Bone marrow (tissue), 2 donors: ENCODE measurements around the gene MGME1.

Experiments
- DNase-seq, 2 donors: peaks; one replicate each; lab custom pipeline; 2025; lab: John Stamatoyannopoulos, UW

Gene MGME1, protein sequence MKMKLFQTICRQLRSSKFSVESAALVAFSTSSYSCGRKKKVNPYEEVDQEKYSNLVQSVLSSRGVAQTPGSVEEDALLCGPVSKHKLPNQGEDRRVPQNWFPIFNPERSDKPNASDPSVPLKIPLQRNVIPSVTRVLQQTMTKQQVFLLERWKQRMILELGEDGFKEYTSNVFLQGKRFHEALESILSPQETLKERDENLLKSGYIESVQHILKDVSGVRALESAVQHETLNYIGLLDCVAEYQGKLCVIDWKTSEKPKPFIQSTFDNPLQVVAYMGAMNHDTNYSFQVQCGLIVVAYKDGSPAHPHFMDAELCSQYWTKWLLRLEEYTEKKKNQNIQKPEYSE

DNA sequence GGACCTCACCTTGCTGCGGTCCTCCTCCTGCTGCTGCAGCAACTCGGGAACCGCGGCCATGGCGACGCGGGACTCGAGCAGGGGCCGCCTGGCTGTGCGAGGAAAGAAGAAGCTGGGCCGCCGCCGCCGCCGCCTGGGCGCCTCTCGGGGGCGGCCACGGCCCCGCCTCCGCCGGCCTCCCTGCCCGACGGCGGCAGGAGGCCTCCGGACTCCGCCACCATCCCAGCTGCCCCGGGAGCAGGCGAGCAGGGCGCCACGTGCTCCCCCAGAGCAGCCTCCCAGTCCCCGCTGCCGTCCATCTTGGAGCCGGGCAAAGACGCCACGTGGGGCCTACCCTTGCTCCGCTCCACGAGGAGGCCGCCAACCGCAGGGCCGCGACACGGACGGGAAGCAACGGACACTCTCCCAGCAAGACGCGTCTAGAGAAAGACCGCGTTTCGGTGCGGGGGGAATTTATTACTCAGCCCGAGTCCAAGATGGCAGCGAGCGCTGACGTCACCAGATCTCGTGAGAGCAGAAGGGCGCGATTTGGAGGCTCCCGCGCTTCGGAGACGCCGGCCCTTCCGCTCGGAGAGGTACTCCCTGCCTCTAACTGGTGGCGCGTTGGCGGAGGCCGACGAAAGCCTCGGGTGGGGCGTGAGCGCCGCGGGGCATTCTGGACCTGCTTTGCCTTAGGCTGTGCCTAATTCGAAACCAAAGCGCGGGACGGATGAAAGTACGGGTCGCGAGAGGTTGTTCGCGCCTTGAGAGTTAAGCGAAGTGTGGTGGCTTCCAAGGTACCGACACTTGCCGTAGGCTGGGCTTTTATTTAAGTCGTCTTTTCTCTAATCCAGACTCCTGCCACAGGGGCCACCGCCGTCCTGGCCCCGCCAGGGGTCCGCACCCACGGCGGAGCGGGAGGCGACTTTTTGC is at the start of gene MGME1, which contains the start of gene SNX5:
MGME1 (plus strand) TSS at position 653 of the 912 bp plus-strand sequence. CDS start 842 bp downstream, outside the sequence.
SNX5 (minus strand) TSS at position 429 of the 912 bp plus-strand sequence; CDS start at position 60, 369 bp downstream.
- peak; percentile 98 for DNase-seq

DNA sequence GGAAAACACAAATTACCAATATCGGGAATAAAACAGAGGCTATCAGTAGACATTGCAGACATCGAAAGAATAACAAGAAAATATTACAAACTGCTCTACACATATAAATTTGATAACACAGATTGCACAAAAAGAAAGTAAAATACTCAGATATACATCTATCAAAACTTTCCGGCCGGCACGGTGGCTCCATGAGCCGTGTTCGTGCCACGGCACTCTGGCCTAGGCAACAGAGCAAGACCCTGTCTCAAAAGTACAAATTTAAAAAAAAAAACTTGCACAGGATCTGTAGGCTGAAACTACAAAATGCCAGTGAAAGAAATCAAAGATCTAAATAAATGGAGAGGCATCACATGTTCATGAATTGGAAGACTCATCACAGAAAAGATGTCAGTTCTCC is 49.7 kb upstream of the MGME1 start:
- no peak for DNase-seq

DNA sequence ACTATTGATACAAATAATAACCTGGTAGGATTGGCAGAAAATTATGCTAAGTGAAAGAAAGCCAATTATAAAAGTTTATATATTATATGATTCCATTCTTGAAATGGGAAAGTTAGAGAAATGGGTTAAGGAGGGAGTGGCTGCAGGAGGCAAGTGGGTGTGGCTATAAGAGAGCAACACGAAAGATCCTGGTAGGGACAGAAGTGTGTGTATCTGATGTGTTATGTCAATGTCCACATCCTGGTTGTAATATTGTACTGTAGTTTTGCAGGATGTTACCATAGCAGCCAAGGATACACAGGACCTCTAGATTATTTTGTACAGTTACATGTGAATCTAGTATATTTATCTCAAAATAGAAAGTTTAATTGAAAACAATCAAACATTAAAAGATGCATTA is 47.0 kb upstream of the MGME1 start:
- no peak for DNase-seq

DNA sequence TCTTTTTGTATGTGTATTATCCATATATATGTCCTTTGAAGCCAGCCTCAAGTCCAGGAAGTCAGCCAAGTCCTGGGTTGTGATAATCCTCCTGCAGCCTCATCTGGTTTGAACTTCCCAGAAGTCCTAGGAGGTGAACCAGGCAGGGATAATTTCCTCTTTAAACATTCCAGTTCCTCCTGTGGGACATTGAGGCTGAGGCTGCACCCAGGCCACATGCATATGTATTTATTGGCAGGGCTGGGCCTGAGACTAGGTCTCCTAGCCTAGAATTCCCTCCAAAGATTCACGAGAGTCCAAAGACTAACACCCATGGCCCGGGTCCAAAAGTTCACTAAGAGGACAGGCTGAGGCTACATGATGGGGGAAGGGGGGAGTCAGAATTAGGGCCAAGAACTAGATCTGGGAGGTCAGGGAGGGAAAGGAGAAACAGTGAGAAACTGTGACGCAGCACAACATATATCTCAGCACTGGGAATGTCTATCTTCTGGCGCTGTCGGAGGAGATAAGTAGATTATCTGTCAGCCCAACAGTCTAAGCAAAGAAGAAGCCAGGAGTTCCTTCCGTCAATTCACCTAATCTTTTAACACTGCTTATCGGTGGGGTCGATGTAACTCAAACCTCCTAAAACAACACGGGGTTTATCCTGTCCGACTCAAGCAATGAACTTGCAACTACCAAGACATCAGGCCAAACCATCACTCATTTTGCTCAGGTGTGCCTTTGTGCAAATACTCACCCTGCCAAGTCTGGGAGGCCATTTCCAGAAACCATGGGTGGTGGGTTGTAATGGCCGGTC is 43.5 kb upstream of the MGME1 start:
- no peak for DNase-seq

DNA sequence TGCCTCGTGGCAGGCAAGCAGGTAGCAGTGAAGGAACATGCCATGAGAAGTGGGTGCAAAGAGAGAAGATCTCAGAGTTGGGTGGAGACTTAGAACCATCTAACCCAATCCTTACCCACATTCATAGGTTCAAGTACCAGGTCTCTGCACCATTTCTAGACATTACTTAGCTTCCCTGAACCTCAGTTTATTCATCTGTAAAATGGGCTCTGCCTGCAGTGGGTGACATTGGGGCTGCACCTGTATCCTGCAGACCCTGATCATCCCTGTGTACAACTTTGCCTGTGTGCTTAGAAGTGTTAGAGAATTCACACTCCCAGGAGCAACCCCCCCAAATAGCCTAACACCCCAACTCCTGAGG is 42.9 kb upstream of the MGME1 start:
- DNase-seq, result no peak

DNA sequence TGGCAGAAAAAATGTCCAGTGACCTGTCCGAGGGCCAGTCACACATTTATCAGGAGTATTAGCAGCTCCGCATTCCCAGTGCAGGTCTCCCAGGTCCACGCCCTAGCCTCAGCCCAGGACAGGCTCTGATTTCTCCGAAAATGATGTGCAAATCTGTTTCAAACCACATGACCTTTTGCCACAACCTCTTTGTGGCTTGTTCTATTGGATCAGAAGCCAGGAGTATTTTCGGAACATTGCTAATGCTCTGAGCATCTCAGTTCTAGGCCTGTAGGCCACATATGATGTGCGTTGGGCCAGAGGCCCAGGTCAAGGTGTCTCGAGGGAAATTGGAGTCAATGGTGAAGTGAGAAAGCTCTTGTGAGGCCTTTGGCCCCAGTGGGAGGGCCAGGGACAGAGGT is 40.6 kb upstream of the MGME1 start:
- DNase-seq, result no peak

DNA sequence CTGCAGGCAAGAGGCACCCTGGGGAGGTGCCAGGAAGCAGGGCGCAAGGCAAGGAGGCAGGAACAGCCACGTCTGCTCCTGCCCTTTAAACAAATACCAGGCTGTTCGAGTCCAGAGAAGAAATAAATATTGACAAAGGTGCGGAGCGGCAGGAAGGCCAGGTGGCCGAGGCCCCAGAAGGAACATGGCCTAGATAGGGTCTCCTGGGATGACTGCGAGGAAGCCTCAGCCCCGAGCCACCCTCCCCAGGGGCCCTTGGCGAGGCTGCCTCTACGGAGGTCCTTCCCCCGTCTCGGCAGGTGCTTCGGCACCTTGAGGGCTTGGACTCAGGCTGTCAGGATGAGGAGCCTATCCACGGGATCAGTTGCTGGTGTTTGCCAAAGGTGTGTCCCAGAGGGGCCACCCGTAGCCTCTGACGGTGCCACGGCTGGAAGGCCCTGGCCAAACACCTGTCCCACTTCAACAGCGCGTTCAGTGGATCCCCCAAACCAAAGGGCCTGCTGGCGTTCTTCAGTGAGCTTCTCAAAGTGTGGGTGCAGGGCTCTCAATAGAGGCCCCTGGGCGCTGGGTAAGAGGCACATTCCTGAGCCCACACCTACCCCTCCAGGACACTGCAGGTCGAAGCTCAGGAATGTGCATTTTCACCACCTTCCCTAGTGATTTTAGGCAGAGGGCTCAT is 40.0 kb upstream of the MGME1 start:
- no peak for DNase-seq

DNA sequence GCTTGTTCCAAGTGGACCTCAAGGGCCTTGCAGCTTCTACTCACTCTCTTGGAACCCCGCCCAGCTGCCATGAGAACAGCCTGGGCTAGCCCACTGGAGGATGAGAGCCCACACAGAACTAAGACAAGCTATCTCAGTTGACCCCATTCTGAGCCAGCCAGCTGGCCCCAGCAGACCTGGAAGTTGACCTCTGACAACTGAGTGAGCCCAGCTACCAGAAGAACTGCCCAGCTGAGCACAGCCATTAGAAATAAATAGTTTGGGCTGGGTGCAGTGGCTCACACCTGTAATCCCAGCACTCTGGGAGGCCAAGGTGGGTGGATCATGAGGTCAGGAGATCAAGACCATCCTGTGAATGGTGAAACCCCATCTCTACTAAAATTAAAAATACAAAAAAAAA is 37.3 kb upstream of the MGME1 start:
- no peak for DNase-seq

DNA sequence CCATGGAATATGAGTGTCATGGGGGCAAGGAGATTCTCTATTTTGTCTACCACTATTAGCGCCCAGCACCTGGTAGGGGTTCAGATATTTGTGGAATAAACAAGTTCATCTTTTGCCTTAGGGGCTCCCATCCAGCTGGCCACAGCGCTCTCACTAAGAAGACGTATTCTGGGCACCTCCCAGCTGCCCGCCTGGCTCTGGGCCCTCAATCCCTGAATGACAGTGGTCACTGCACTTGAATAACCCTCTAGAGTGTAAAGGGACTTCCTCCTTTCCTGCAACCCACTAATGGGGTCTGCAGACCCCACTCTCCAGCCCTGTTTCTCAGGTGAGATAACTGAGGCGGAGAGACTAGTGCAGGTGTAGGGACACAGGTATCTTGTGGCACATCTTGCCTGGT is 36.4 kb upstream of the MGME1 start:
- no peak for DNase-seq

DNA sequence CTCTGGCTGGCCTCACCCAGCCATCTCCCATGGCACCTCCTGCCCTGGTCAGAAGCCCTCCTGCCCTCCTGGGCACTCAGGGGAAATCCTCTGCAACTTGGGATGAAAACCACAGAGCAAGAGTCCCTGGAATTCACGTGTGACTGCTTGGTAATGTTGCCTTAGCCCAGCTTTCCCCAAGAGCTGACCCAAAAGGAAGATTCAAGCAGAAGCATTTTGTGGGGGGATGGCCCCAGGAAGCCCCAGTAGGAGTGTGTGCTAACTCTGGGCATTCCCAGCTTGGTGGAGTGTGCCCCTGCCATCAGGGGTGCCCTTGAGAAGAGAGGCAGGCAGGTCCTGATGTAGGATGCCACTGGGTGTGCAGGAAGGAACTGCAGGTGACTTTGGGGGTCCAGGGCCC is 35.7 kb upstream of the MGME1 start:
- DNase-seq, result no peak

DNA sequence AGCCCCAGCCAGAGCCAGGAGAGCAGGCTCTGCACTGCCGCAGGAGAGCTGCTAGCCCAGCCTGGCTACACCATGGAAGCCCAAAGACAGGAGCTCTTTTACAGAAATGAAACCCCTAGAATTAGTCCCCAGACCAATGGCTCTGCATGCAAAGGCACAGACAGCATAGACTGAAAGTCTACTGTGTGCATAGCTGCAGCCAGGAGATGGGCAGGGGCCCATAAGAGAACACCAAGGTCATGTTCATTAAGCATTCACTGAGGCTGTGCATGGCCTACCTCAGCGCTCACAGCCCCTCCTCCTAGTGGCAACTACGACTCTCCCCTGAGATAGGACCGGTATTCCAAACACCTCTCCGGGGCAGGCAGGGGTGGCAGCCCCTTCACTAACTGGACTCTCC is 35.1 kb upstream of the MGME1 start:
- no peak for DNase-seq

DNA sequence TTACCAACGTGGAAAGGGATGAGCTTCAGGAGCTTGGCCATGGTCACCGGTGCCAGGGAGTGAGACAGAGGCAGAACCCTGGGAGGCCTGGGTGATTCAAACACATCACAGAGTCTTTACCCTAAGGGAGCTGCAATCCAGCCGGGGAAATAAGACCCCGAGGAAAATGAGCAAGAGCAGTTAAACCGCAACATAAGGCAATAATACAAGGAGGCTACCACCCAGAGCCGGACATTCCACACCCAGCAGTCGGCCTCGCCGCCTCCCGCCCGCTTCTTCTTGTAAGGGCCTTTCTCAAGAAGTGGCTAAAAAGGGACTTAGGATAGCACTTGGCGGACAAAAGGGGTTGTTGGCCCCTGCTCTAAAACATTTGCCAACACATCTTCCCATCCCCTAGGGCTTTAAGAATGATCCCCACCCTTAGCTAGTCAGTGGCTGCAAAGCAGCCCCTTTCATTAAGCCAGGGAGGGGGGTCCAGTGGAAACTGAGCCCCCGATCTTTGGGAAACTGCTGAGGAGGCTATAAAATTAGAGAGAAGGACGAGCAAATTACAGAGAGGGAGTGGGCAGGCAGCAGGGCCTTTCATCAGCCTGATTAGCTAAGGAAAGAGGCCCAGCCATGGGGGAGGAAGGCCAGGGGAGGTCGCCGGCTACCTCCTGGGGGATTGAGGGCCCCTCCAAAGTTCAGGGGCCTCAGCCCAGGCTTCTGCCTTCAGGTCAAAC is 34.5 kb upstream of the MGME1 start:
- DNase-seq, result no peak

DNA sequence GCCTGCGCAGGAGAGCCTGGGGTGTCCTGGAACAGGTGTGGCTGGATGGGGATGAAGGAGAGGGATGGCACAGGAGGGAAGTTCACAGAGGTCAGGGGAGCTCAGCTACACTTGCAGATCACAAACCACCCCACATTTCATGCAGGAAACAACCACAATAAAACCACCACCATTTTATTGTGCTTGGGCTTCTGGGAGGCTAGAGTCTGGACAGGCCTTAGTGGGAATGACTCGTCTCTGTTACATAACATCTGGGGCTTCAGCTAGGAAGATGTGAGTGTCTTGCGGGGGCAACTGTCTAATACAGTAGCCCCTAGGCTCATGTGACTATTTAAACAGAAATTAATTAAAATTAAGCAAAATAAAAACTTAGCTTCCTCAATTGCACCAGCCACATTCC is 33.6 kb upstream of the MGME1 start:
- no peak for DNase-seq

DNA sequence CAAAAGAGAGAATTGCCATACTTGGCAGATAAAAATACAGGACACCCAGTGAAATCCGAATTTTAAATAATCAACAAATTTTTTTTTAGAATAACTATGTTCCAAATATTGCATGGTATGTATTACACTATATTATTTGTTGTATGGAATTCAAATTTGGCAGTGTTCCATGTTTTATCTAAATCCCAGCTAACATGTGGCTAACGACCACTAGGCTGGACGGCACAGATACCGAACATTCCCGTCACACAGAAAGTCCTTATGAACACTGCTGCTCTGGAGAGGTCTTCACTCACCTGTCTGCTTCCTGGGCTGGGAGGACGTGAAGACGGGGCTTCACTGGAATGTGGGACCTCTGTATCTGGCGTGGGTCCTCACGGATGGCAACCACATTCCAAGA is 33.1 kb upstream of the MGME1 start:
- DNase-seq, result no peak

DNA sequence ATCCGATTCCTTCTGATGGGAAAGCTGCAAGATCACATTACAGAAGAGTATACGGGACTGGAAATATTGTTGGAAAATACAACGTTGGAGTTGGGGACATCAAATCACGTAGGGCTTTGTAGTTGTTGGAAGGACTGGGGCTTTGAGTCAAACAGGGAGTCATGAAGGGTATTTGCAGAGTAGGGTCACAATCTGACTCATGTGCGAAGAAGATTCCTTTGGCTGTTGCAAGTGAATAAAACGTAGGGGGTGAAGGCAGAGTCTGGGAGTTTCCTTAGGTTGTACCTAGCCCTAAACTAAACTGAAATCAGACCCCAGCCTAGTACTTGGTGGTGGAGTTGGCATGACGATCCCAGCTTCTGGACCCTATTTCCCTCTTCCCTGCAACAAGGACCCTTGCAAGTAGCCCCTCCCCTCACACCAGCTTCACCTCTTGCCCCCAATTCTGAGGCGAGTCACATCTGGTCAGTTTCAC is 32.5 kb upstream of the MGME1 start:
- DNase-seq, result no peak

DNA sequence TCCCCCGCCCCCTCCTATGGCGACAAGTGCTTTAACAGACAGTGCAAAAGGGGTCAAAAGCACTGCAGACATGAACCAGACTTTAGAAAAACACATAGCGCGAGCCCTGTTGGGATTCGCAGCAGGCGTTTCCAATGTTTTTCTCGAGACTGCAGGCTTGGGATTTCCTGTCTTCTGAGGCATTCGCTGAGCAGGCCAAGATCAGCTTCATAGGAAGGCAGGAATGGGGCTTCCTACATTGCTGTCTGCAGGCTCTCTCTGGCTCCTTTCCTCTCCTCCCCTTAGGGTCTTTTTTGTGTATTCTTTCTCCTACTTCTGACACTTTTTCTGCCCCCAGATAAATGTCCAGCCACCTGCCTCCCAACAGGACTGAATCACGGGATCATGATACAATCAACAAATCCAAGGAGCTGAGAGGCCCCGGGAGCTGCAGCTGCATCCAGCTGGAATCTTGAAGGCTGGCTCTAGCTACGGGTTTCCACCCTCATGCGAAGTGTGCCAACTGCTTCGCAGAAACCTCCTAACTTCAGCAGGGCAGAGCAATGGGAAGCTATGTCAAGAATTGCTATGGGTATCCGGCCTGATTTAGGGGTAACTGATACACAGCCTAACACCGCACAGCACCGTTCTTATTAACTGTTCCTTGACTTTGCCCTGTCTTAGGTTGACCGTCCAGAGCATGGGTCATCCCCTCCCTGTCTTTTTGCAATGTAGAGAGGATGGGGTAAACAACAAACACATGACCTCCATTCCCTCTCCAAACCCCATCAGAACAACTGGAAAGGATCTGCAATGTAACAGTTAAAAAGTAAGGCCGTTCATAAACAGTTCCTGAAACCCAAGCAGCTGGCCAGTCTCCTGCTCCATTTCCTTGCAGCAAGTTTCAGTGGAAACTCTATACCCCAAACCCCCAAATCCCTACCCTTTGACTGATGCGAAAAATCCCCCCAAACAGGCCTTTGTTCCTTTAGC is 31.8 kb upstream of the MGME1 start:
- no peak for DNase-seq

DNA sequence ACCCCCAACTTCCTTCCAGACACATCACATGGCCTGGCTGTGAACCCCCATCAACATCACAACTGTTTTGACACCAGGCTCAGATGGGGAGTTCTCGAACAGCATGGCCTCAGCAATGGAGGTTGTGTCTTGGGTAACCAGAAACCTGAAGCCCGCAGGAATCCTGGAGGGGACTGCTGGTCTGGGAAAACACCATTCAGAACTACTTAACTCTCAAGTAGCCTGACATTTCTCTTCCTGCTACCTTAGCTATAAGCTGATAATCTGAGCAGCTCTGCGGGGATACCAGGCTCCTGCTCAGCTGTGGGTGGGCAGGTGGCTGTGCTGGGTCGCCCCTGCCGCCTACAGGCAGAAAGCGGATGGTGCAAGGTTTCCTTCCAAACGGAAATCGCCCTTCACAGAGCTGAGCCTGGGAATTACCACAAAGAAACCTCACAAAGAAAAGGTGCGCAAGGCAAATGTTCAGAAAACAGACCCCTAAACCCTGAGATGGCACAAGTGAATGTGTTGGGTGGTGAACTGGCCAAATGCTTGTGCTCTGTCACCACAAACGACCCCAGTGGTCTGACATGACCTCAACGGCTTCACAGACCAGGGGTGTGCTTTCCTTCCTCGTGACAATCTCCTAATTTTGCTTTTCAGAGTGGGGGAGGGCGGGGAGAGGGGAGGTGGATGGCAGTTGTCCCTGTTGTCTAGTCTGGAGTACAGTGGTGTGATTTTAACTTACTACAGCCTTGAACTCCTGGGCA is 29.8 kb upstream of the MGME1 start:
- no peak for DNase-seq

DNA sequence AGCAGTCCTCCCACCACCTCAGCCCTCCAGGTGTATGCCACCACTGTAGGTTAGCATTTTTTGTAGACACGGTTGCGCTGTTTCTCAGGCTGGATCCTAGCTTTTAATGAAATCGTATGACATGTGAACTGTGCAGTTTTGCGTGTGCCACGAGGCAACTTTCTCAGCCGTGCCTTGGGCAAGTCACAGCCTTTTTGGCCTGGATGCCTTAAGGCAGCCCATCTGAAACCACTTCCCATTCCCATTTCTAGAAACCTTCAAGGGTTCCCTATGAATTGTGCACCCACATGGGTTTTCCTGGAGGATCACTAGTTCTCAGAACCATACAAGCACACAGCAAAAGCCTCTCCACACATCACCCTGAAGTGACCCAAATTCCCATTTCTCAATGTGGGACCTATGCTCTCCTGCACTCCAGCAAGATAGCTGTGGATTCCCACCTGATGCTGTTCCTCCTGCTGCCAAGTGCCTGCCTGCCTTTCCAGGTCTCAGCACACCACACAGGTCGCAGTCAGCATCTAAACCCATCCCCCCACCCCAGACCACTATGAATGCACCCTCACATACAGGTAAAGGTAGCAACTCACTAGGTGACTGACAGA is 29.1 kb upstream of the MGME1 start:
- DNase-seq, result no peak
